ENCODE data around the gene GSX2. TPM values are rescaled to one million over a fixed set of nuclear protein-coding genes. Genes with fewer than 3 reads are reported as not detected.

GSX2 gene
- total RNA-seq, 2 experiments from 2014 or later: not detected

DNA sequence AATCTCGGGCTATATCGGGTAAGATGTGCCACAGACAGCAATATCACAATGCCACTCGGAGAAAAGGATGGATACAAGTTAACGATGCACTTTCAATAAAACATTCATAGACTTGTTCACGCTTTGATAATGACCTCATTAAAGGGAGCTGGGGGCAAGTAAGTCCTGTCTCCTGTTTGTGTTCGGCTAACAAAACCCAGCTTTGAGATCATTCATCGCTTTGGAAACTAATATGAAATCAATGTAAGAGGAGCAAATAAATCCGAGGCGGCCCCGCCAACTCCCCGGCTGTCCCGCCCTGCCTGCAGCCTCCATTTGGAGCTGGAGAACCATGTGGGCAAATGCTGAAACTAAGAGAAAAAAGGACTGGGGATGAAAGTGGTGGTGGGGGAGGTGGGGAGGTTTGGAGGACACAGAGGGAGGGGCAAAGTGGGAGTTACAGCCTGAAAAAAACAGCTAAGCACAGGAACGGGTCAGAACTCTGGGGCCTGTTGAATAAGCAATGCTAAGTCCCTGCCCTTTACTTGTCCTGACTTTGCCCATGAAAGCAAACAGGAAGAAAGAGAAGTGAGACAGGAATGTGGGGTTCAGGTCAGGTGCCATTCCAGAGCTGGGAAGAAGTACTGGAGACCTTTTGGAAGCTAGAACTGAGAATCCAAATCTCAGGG, 3.5 kb upstream of the GSX2 start:
- H3K27me3 Mint-ChIP-seq (ENCODE audit: low read depth): peaks cover 88% of the 10 kb centered on the region
- H3K27ac Mint-ChIP-seq: no peak overlapping the region
- H3K4me1 Mint-ChIP-seq (ENCODE audit: low read depth): peaks cover 46% of the 10 kb centered on the region
- POLR2A ChIA-PET: interaction anchor here (0.6 kb wide), 1 partner anchor 18 kb away, joined by 3 read pairs; no protein-coding TSS in a partner anchor
- CTCF ChIA-PET: interaction anchor here (1.1 to 1.8 kb wide), 3 partner anchors 12 to 167 kb away, joined by 3 to 5 read pairs (median 5); no protein-coding TSS in a partner anchor
- H3K4me3 Mint-ChIP-seq: no peak overlapping the region
- H3K9me3 Mint-ChIP-seq (ENCODE audit: insufficient read depth): no peaks in the 10 kb centered on the region
- DNase-seq (no peak), ATAC-seq (no peak)
- H3K36me3 Mint-ChIP-seq (ENCODE audit: low read depth): no peaks in the 10 kb centered on the region

DNA sequence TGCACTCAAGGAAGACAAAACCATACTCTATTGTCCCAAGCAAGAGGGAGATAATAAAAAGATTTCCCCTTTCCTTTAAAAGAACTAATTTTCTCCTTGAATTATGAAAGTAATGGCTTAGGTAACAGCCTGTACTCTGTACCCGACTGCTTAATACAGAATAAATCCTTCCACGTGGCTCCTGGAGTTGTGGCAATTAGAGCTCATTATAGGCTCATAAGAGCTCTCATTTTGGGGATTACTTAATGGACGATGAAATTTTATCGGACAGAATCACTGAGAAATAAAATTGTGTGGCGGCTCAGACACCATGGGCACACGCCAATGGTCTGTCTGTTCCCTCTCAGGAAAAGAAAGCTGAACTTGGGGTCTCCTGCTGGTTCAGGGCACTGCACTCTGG, 2.8 kb upstream of the GSX2 start:
- CTCF ChIA-PET: interaction anchor here (1.3 to 1.8 kb wide), 2 partner anchors 12 to 135 kb away, joined by 5 read pairs; no protein-coding TSS in a partner anchor
- H3K27me3 Mint-ChIP-seq (ENCODE audit: low read depth): peaks cover 87% of the 10 kb centered on the region
- no peak overlapping the region for H3K4me3 Mint-ChIP-seq
- H3K9me3 Mint-ChIP-seq (ENCODE audit: insufficient read depth): no peaks in the 10 kb centered on the region
- H3K4me1 Mint-ChIP-seq (ENCODE audit: low read depth): peaks cover 47% of the 10 kb centered on the region
- H3K36me3 Mint-ChIP-seq (ENCODE audit: low read depth): no peaks in the 10 kb centered on the region
- ATAC-seq (no peak), DNase-seq (no peak)
- POLR2A ChIA-PET: no interaction called here
- H3K27ac Mint-ChIP-seq: no peak overlapping the region

DNA sequence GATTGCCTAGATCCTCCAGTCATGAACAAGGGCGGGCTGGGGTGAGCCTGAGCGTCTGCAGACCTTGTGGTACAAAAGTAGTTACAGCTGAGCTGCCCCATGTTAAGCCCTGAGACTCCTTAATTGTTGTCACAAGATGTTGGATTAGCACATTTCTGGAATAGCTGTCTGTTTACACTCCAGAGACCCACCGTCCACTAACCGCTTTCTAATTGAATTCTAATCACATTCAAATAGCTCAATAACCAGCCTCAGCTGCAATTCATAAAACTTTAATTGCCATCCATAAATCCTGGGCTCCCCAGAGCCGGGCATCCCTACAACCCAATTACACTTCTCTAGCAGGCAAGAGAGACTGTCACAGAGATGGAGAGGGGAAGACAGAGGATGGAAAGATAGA, 1.6 kb upstream of the GSX2 start:
- H3K9me3 Mint-ChIP-seq (ENCODE audit: insufficient read depth): no peaks in the 10 kb centered on the region
- ChIA-PET POLR2A (interaction anchor here (1.7 kb wide), 1 partner anchor 35 kb away, joined by 8 read pairs; the partner anchor contains the start of gene CHIC2), CTCF (interaction anchor here (1.0 to 1.4 kb wide), 2 partner anchors 9 to 135 kb away, joined by 3 to 5 read pairs; no protein-coding TSS in a partner anchor)
- peaks cover 46% of the 10 kb centered on the region for H3K4me1 Mint-ChIP-seq (ENCODE audit: low read depth)
- ATAC-seq: no peak
- no peak overlapping the region for H3K27ac Mint-ChIP-seq
- no peak overlapping the region for H3K4me3 Mint-ChIP-seq
- peaks cover 87% of the 10 kb centered on the region for H3K27me3 Mint-ChIP-seq (ENCODE audit: low read depth)
- H3K36me3 Mint-ChIP-seq (ENCODE audit: low read depth): no peaks in the 10 kb centered on the region
- DNase-seq: no peak

DNA sequence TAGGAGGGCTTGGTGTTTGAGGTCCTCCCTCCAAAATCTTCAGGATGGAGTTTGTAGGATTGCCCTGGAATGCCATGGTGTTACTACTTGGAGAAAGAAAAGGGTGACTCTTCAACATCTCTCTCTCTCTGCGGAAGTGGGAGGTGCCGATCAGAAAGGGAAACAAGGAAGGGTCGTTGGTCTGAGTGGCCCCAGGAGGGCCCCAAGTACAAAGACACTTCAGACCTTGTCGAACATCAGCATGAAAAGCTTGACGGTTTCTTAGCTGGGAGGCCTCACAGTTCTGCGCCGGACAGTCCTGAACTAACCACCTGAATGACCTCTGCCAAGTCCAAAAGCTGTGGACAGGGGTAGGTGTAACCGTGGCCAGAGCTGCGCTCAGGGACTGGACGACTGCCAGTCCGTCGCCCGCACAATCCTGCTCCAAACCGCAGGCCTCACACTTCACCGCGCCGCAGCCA, 646 bp upstream of the GSX2 start:
- H3K36me3 Mint-ChIP-seq (ENCODE audit: low read depth): no peaks in the 10 kb centered on the region
- POLR2A ChIA-PET: interaction anchor here (0.9 to 1.7 kb wide), 2 partner anchors 35 kb away, joined by 4 to 8 read pairs; partner anchors contain the start of gene CHIC2
- H3K9me3 Mint-ChIP-seq (ENCODE audit: insufficient read depth): no peaks in the 10 kb centered on the region
- H3K4me3 Mint-ChIP-seq: peak overlapping the region; percentile 45
- no peak overlapping the region for H3K27ac Mint-ChIP-seq
- H3K4me1 Mint-ChIP-seq (ENCODE audit: low read depth): peaks cover 43% of the 10 kb centered on the region
- DNase-seq (no peak), ATAC-seq (no peak)
- CTCF ChIA-PET: interaction anchor here (1.0 to 1.2 kb wide), 2 partner anchors 134 kb away, joined by 5 to 7 read pairs; no protein-coding TSS in a partner anchor
- H3K27me3 Mint-ChIP-seq (ENCODE audit: low read depth): peaks cover 88% of the 10 kb centered on the region

DNA sequence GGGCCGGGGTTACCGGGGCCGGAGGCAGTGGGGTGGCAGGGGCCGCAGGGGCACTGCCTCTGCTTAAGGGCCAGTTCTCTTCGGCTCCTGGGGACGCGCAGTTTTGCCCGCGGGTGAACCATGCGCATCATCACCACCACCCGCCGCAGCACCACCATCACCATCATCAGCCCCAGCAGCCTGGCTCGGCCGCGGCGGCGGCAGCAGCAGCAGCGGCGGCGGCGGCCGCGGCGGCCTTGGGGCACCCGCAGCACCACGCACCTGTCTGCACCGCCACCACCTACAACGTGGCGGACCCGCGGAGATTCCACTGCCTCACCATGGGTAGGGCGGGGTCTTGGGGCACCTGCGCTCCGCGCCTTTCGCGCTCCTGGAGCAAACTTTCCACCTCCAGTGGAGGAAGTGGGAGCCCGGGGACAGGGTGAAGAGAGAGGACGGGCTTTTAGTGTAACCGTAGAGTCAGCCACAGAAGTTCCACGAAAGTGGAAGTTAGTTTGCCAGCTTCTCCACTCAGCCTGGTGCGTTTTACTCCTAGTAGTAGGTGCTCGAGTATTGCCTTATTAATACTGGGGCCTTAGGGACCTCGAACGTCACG, 729 bp downstream of the GSX2 start:
- peaks cover 49% of the 10 kb centered on the region for H3K4me1 Mint-ChIP-seq (ENCODE audit: low read depth)
- no peak overlapping the region for H3K27ac Mint-ChIP-seq
- peaks cover 86% of the 10 kb centered on the region for H3K27me3 Mint-ChIP-seq (ENCODE audit: low read depth)
- H3K36me3 Mint-ChIP-seq (ENCODE audit: low read depth): no peaks in the 10 kb centered on the region
- no peak for DNase-seq
- H3K4me3 Mint-ChIP-seq: peak overlapping the region; percentile 44
- POLR2A ChIA-PET: no interaction called here
- CTCF ChIA-PET: no interaction called here
- H3K9me3 Mint-ChIP-seq (ENCODE audit: insufficient read depth): no peaks in the 10 kb centered on the region
- ATAC-seq: peak; percentile 38

DNA sequence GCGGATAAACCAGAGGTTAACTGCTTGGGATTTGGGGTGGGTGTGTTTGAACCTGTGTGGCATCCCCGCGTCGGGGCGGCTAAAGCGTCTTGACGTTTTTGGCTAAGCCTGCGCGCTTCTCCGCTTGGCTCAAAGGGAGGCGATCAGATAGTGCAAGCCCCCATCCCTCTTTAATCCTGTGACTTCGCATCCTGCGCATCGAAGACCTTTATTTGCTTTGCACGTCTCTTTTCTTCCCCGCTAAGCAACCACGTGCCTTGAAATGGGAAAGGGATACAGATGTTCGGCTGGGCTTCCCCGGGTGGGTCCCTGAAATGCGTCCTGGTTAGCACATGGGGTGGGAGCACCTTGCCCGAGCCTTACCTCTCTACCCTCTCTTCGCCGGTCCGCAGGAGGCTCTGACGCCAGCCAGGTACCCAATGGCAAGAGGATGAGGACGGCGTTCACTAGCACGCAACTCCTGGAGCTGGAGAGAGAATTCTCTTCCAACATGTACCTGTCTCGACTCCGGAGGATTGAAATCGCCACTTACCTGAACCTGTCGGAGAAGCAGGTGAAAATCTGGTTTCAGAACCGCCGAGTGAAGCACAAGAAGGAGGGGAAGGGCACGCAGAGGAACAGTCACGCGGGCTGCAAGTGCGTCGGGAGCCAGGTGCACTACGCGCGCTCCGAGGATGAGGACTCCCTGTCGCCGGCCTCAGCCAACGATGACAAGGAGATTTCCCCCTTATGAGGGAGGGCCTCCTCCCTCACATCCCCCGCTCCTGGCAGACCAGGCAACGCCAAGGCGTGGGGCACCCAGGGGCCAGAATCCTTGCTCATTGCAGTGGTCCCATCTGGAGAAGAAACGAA, 1.5 kb downstream of the GSX2 start:
- POLR2A ChIA-PET: no interaction called here
- ATAC-seq (peak; percentile 12), DNase-seq (no peak)
- no peak overlapping the region for H3K27ac Mint-ChIP-seq
- H3K4me3 Mint-ChIP-seq: peak overlapping the region; percentile 44
- CTCF ChIA-PET: no interaction called here
- peaks cover 47% of the 10 kb centered on the region for H3K4me1 Mint-ChIP-seq (ENCODE audit: low read depth)
- no peaks in the 10 kb centered on the region for H3K9me3 Mint-ChIP-seq (ENCODE audit: insufficient read depth)
- H3K36me3 Mint-ChIP-seq (ENCODE audit: low read depth): no peaks in the 10 kb centered on the region
- H3K27me3 Mint-ChIP-seq (ENCODE audit: low read depth): peaks cover 86% of the 10 kb centered on the region

DNA sequence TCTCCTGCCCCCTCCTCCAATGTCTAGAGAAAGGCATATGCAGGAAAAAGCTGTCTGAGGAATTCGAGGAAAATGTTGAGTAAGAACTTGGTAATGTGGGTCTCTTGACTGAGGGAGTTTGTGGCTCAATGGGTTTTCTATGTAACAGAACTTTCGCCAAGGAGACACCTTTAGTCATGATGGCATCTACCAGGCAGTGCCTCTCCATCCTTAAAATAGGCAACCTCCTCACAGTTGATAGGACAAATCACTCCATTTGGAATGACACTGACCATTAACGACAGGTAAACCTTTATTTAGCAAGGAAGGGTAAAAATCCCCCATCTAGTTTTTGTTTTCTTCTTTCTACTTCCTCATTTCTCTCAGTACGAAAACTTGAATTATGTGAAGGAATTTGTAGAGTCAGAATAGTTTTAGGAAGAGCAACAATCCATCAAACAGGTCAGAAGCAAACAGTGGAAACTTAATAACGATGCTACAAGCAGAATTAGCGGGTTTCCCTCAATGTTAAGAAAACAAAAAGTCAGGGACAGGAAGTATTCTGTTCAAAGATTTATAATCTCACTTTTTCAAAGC, 2.7 kb downstream of the GSX2 start:
- DNase-seq (no peak), ATAC-seq (no peak)
- Mint-ChIP-seq H3K9me3 (ENCODE audit: insufficient read depth) (no peaks in the 10 kb centered on the region), H3K4me3 (no peak overlapping the region), H3K27ac (no peak overlapping the region), H3K27me3 (ENCODE audit: low read depth) (peaks cover 84% of the 10 kb centered on the region), H3K36me3 (ENCODE audit: low read depth) (no peaks in the 10 kb centered on the region), H3K4me1 (ENCODE audit: low read depth) (peaks cover 50% of the 10 kb centered on the region)
- ChIA-PET POLR2A (no interaction called here), CTCF (interaction anchor here (1.2 to 1.8 kb wide), 3 partner anchors 9 to 172 kb away, joined by 3 to 4 read pairs (median 4); no protein-coding TSS in a partner anchor)

DNA sequence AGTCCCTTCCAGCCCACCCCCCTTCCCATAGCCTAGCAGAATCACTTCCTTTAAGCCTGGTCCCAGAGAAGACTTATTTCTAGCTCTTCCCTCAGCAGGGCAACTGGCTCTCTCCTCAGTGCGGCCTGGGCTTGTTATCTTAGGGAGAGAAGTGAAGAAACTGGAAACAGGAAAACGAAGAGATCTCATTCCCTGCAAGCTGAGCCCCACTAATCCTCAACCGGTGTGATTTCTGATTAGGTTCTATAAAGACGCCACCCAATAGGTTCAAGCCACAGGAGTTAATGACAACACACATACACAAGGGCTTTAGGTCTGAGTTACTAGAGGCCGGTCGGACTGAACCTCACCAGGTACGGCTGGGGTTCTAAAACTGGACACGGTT, 3.2 kb downstream of the GSX2 start:
- Mint-ChIP-seq H3K27me3 (ENCODE audit: low read depth) (peaks cover 82% of the 10 kb centered on the region), H3K4me3 (no peak overlapping the region), H3K4me1 (ENCODE audit: low read depth) (peaks cover 53% of the 10 kb centered on the region), H3K27ac (no peak overlapping the region), H3K9me3 (ENCODE audit: insufficient read depth) (no peaks in the 10 kb centered on the region), H3K36me3 (ENCODE audit: low read depth) (no peaks in the 10 kb centered on the region)
- ChIA-PET POLR2A (no interaction called here), CTCF (interaction anchor here (1.2 to 1.8 kb wide), 3 partner anchors 9 to 173 kb away, joined by 3 to 4 read pairs (median 4); no protein-coding TSS in a partner anchor)
- ATAC-seq: no peak
- DNase-seq: no peak

DNA sequence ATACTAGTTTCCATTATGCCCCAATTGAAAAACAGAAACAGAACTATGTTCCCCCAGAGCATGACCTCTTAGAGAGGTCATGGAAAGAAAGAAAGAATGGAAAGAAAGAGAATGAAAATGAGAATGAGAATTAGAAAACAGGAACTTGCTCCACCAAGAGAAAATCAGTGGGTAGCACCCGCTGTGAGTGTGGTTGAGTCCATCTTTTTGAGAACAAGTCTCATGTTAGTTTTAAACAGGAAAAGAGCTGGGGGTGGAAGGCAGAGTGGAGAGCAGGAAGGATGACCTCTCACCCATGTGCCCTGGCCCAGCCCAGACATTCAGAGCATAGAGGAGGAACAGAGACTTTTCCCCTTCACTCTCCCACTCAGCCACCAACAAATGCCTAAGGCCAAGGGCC, 4.9 kb downstream of the GSX2 start:
- peaks cover 82% of the 10 kb centered on the region for H3K27me3 Mint-ChIP-seq (ENCODE audit: low read depth)
- CTCF ChIA-PET: no interaction called here
- no peak for DNase-seq
- no peak overlapping the region for H3K4me3 Mint-ChIP-seq
- no peaks in the 10 kb centered on the region for H3K9me3 Mint-ChIP-seq (ENCODE audit: insufficient read depth)
- POLR2A ChIA-PET: no interaction called here
- H3K27ac Mint-ChIP-seq: no peak overlapping the region
- H3K4me1 Mint-ChIP-seq (ENCODE audit: low read depth): peaks cover 46% of the 10 kb centered on the region
- ATAC-seq: no peak
- H3K36me3 Mint-ChIP-seq (ENCODE audit: low read depth): no peaks in the 10 kb centered on the region

DNA sequence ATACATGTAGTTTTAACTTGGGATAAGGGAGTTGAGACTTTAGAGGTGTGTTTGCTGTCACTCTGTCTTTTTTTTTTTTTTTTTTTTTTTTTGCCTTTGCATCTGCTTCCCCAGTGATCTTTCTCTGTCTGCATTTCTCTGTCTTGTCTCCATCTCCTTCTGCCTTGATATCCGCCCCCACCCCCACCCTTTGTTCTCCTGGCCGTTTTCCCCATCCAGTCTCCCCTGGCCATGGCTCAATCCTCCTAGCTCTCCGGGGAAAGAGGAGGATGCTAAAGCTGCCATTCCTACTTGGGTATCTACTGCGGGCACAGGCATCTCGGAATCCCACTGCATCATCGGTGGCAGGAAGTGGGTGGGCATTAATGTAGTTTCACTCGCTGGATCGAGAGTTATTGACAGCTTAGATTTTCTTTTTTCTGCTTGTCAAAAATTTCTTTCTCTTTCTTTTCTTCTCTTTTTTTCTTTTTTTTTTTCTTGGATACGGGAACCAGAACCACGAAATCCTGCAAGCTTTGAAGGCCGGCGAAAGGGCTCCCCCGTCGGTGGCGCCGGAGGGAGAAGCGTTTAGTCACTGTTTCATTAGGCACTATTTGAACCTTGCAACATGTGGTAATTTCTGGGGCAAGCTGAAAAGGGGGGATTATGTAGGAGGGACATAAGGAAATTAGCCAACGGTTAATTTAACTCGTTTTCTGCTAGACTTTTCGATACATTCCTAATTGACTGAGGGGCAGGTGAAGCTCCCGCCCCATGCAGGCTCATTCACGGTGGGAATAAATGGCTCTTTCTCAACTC, 8.2 kb downstream of the GSX2 start:
- ATAC-seq: no peak
- H3K27me3 Mint-ChIP-seq (ENCODE audit: low read depth): peaks cover 81% of the 10 kb centered on the region
- no peaks in the 10 kb centered on the region for H3K36me3 Mint-ChIP-seq (ENCODE audit: low read depth)
- no peaks in the 10 kb centered on the region for H3K9me3 Mint-ChIP-seq (ENCODE audit: insufficient read depth)
- CTCF ChIA-PET: interaction anchor here (0.9 to 2.0 kb wide), 4 partner anchors 10 to 126 kb away, joined by 3 to 6 read pairs (median 4); no protein-coding TSS in a partner anchor
- peaks cover 25% of the 10 kb centered on the region for H3K4me1 Mint-ChIP-seq (ENCODE audit: low read depth)
- peak overlapping the region; percentile 53 for H3K4me3 Mint-ChIP-seq
- POLR2A ChIA-PET: no interaction called here
- DNase-seq: no peak
- no peak overlapping the region for H3K27ac Mint-ChIP-seq
